Caco-2 (cell line): Measurements from ENCODE around the gene RARS1. TPM values are rescaled to one million over a fixed set of nuclear protein-coding genes. Genes with fewer than 3 reads are reported as not detected.

Source experiments
- BruUV-seq: library from RNA; stranded (reverse); fragments of 400-500 nt; replicated peaks from 2 replicates; lab custom pipeline; 2021; lab: Mats Ljungman, UMichigan
- CTCF ChIA-PET: fragments of 300-600 bp; sonication (Branson Sonifier 250); formaldehyde crosslinking; loops from one replicate; lab custom pipeline; 2022; ENCODE audit warnings: antibody characterized with exemption; lab: Charles Lee
- POLR2A ChIA-PET: fragments of 300-600 bp; sonication (Branson Sonifier 250); formaldehyde crosslinking; loops from one replicate; lab custom pipeline; 2022; ENCODE audit warnings: antibody characterized with exemption; lab: Charles Lee
- DNase-seq, 2 experiments: peaks; one replicate each; pipeline versions ENCODE4 v3.0.0 to v3.0.0-alpha.2; 2020 to 2022
- H3K27me3 ChIP-seq: replicated peaks from 2 replicates; pipeline ENCODE4 v1.6.0; 2011; ENCODE audit warnings: low read length; ENCODE audit not compliant: control insufficient read depth, insufficient read depth
- H3K36me3 ChIP-seq: 2 replicates; pipeline ENCODE4 v1.5.1; 2011; ENCODE audit warnings: low read length; ENCODE audit not compliant: control insufficient read depth, insufficient read depth
- H3K4me1 ChIP-seq: fragments of 250-450 bp; sonication (Bioruptor Pico); 2 replicates; pipeline ENCODE4 v1.5.1; 2020; ENCODE audit warnings: mild to moderate bottlenecking
- H3K4me3 ChIP-seq: 2 replicates; pipeline ENCODE4 v1.5.1; 2011; ENCODE audit warnings: low read depth, mild to moderate bottlenecking, control low read depth, low read length
- H3K9me3 ChIP-seq: fragments of 250-450 bp; sonication (Bioruptor Pico); 2 replicates; pipeline ENCODE4 v1.5.1; 2020; ENCODE audit warnings: mild to moderate bottlenecking, moderate library complexity
- H3K27ac Mint-ChIP-seq: one replicate; pipeline ENCODE4 v1.8.0; 2022; ENCODE audit warnings: mixed read lengths; ENCODE audit not compliant: unreplicated experiment
- H3K27me3 Mint-ChIP-seq: one replicate; pipeline ENCODE4 v1.8.0; 2022; ENCODE audit warnings: mixed read lengths; ENCODE audit not compliant: insufficient read depth, unreplicated experiment
- H3K36me3 Mint-ChIP-seq: one replicate; pipeline ENCODE4 v1.8.0; 2022; ENCODE audit warnings: mild to moderate bottlenecking, mixed read lengths; ENCODE audit not compliant: insufficient read depth, unreplicated experiment
- H3K4me1 Mint-ChIP-seq: one replicate; pipeline ENCODE4 v1.8.0; 2022; ENCODE audit warnings: low read depth, mixed read lengths; ENCODE audit not compliant: unreplicated experiment
- H3K4me3 Mint-ChIP-seq: one replicate; pipeline ENCODE4 v1.8.0; 2022; ENCODE audit warnings: mild to moderate bottlenecking, moderate library complexity, mixed read lengths; ENCODE audit not compliant: unreplicated experiment
- H3K9me3 Mint-ChIP-seq: one replicate; pipeline ENCODE4 v1.8.0; 2022; ENCODE audit warnings: mixed read lengths; ENCODE audit not compliant: unreplicated experiment
- intact Hi-C: fragments of 100-400 bp; cut with micrococcal nuclease; formaldehyde crosslinking; loops from one replicate; pipeline ENCODE4 v1.10.0; 2022; ENCODE audit not compliant: unreplicated experiment
- microRNA-seq: library from miRNA; unstranded; fragments of <30 nt; microRNA quantifications from one replicate; pipeline ENCODE4 v1.2.0, GENCODE V29; 2022
- total RNA-seq: library from RNA; stranded (reverse); gene quantifications from 2 replicates; pipeline ENCODE4 v1.2.3, GENCODE V29; 2022
- TF ChIP-seq, protein P1 (sequence below), 2 experiments: fragments of 200-600 bp in 1 of 2; IDR thresholded peaks; 1 replicate in 1 of 2; 2 replicates in 1 of 2; pipeline versions ENCODE4 v1.5.1 to v1.8.0; 2011 to 2022; ENCODE audit warnings: antibody characterized with exemption in 1 of 2, control low read depth in 1 of 2, inconsistent platforms in 1 of 2, low read depth in 1 of 2, low read length in 1 of 2, mild to moderate bottlenecking in 1 of 2, moderate library complexity in 1 of 2; ENCODE audit not compliant: insufficient read depth in 1 of 2, severe bottlenecking in 1 of 2, unreplicated experiment in 1 of 2

Gene RARS1
- total RNA-seq, 1 experiment from 2014 or later = 124 TPM

DNA sequence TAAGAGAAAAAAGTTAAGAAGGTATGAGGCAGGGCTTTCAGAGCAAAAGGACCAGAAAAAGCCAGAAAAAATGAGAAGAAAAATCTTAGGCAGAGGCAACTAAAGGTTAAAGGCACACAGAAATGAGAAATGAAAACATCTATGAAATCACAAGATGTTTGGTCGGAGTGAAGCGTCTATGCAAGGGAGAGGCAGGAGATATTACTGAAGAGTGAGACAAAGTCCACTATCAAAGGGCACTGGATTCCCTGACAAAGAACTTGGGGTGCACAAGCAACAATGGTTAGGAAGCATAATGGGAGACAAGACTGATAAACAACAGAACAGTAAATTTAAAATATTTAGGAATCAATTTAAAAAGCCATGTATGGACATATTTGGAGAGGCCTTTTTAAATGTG lies 76.0 kb downstream of the RARS1 start:
- peak overlapping the region; percentile 1 for H3K4me3 Mint-ChIP-seq
- no peaks in the 10 kb centered on the region for H3K27me3 ChIP-seq
- no peaks in the 10 kb centered on the region for H3K9me3 ChIP-seq
- peaks cover 16% of the 10 kb centered on the region for H3K4me1 ChIP-seq
- H3K27ac Mint-ChIP-seq = no peak overlapping the region
- H3K36me3 Mint-ChIP-seq = peaks cover 60% of the 10 kb centered on the region
- no peak overlapping the region for H3K4me3 ChIP-seq
- DNase-seq = no peak
- no peaks in the 10 kb centered on the region for H3K36me3 ChIP-seq
- intact Hi-C loops = no loop called here
- no TSS peak for BruUV-seq
- CTCF ChIA-PET = no interaction called here
- TF ChIP-seq, protein P1, sequence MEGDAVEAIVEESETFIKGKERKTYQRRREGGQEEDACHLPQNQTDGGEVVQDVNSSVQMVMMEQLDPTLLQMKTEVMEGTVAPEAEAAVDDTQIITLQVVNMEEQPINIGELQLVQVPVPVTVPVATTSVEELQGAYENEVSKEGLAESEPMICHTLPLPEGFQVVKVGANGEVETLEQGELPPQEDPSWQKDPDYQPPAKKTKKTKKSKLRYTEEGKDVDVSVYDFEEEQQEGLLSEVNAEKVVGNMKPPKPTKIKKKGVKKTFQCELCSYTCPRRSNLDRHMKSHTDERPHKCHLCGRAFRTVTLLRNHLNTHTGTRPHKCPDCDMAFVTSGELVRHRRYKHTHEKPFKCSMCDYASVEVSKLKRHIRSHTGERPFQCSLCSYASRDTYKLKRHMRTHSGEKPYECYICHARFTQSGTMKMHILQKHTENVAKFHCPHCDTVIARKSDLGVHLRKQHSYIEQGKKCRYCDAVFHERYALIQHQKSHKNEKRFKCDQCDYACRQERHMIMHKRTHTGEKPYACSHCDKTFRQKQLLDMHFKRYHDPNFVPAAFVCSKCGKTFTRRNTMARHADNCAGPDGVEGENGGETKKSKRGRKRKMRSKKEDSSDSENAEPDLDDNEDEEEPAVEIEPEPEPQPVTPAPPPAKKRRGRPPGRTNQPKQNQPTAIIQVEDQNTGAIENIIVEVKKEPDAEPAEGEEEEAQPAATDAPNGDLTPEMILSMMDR (IDR thresholded peaks at IDR 0.05; ENCODE audit: insufficient read depth in 1 of 2, low read depth in 1 of 2, low read length in 1 of 2, severe bottlenecking in 1 of 2, unreplicated experiment in 1 of 2) = no peak
- peaks cover 10% of the 10 kb centered on the region for H3K4me1 Mint-ChIP-seq
- no peaks in the 10 kb centered on the region for H3K27me3 Mint-ChIP-seq
- H3K9me3 Mint-ChIP-seq = no peaks in the 10 kb centered on the region
- POLR2A ChIA-PET = no interaction called here

DNA sequence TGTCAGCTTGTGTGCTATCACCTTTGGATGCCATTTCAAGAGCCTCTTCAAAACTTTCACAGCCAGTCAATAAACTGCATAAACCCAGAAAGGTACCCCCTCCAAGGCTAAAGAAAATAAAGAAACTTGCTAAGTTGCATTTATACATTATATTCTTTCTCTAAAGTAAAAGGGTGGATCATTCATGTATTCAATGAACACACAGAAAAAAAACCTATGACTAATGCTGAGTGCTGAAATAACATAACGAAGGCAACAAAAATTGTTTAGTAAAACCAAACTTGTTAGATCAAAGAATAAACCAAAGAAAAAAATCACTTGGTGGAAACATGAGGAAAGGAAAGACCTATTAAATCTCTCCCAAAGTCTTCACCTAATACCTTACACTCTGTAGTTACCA lies 77.7 kb downstream of the RARS1 start:
- no peaks in the 10 kb centered on the region for H3K9me3 Mint-ChIP-seq
- TF ChIP-seq, protein P1 (IDR thresholded peaks at IDR 0.05; ENCODE audit: insufficient read depth in 1 of 2, low read depth in 1 of 2, low read length in 1 of 2, severe bottlenecking in 1 of 2, unreplicated experiment in 1 of 2) = no peak
- ChIA-PET POLR2A (no interaction called here), CTCF (no interaction called here)
- BruUV-seq = no TSS peak
- H3K36me3 Mint-ChIP-seq = peaks cover 51% of the 10 kb centered on the region
- intact Hi-C loops = no loop called here
- no peak overlapping the region for H3K27ac Mint-ChIP-seq
- peaks cover 10% of the 10 kb centered on the region for H3K4me1 Mint-ChIP-seq
- H3K36me3 ChIP-seq = no peaks in the 10 kb centered on the region
- no peaks in the 10 kb centered on the region for H3K9me3 ChIP-seq
- H3K27me3 Mint-ChIP-seq = no peaks in the 10 kb centered on the region
- no peak overlapping the region for H3K4me3 Mint-ChIP-seq
- no peak overlapping the region for H3K4me3 ChIP-seq
- H3K4me1 ChIP-seq = peaks cover 16% of the 10 kb centered on the region
- no peaks in the 10 kb centered on the region for H3K27me3 ChIP-seq
- DNase-seq = no peak

DNA sequence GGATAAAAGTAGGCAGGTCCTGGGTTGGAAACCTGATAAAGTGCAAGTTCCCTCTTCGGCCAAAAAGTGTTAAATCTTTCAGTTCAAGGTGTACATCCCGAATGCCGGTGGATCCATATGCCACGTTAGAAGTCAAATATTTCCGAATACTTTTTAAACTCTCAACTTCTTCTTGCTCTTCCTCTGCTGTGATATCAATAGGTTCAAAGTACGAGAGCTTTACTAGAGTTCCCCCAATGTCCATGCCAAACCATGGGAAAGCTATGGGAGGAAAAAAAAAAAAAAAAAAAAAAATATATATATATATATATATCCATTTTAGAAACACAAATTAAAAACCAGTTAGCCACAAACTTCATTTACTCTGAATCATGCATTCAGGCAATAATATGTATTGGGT lies 82.5 kb downstream of the RARS1 start:
- Mint-ChIP-seq H3K4me3 (no peak overlapping the region), H3K27ac (no peak overlapping the region), H3K36me3 (peaks cover 36% of the 10 kb centered on the region), H3K9me3 (no peaks in the 10 kb centered on the region), H3K4me1 (no peaks in the 10 kb centered on the region), H3K27me3 (no peaks in the 10 kb centered on the region)
- Histone ChIP-seq H3K4me3 (no peak overlapping the region), H3K36me3 (no peaks in the 10 kb centered on the region), H3K4me1 (no peaks in the 10 kb centered on the region), H3K9me3 (no peaks in the 10 kb centered on the region), H3K27me3 (no peaks in the 10 kb centered on the region)
- TF ChIP-seq, protein P1 (IDR thresholded peaks at IDR 0.05; ENCODE audit: insufficient read depth in 1 of 2, low read depth in 1 of 2, low read length in 1 of 2, severe bottlenecking in 1 of 2, unreplicated experiment in 1 of 2) = no peak
- POLR2A ChIA-PET = no interaction called here
- CTCF ChIA-PET = no interaction called here
- intact Hi-C loops = no loop called here
- BruUV-seq = no TSS peak
- no peak for DNase-seq

Small RNA genes lying within 50 kb of the gene (microRNA-seq; reads per million reads assigned to microRNA genes)
- gene MIR103A1 (not detected), gene MIR103B1 (not detected)

Other genes starting within 250 kb of the RARS1 start
- gene WWC1, start 194.8 kb upstream of the RARS1 start, total RNA-seq = 108 and 109 TPM in 2 replicates
- not detected in 2 replicates for gene FBLL1, start 42.8 kb downstream of the RARS1 start, total RNA-seq
- gene PANK3, start 92.9 kb downstream of the RARS1 start, total RNA-seq = 99.6 and 104 TPM in 2 replicates